H1 (cell line): ENCODE measurements around the gene AIPL1. TPM values are rescaled to one million over a fixed set of nuclear protein-coding genes. Genes with fewer than 3 reads are reported as not detected.

ENCODE experiments used
- CTCF ChIA-PET: fragments of 300-600 bp; sonication (Branson Sonifier 250); formaldehyde crosslinking; loops from one replicate; lab custom pipeline; 2021; ENCODE audit not compliant: partially characterized antibody; lab: Charles Lee
- POLR2A ChIA-PET: fragments of 300-600 bp; sonication (Branson Sonifier 250); formaldehyde crosslinking; loops from one replicate; lab custom pipeline; 2021; ENCODE audit warnings: inconsistent platforms; ENCODE audit not compliant: partially characterized antibody; lab: Charles Lee
- DNase-seq, 2 experiments: peaks; one replicate each; pipeline versions ENCODE4 v3.0.0 to v3.0.0-alpha.2; 2010 to 2022; ENCODE audit warnings: low spot score in 2 of 2, low read depth in 1 of 2, mixed read lengths in 1 of 2
- FAIRE-seq: peaks from 2 replicates; lab custom pipeline; 2011; peaks lifted over from hg19 to GRCh38; lab: Jason Lieb, UNC
- H2AFZ ChIP-seq: 2 replicates; pipeline ENCODE4 v1.8.1; 2012; ENCODE audit warnings: low read length, inconsistent platforms
- H2AK5ac ChIP-seq: 2 replicates; pipeline ENCODE4 v1.6.1; 2013; ENCODE audit warnings: low read depth, low read length
- H2BK120ac ChIP-seq: replicated peaks from 2 replicates; pipeline ENCODE3; 2013; ENCODE audit warnings: low read depth, low read length, inconsistent platforms
- H2BK12ac ChIP-seq: 2 replicates; pipeline ENCODE4 v1.6.1; 2013; ENCODE audit warnings: low read depth, low read length
- H2BK15ac ChIP-seq: 2 replicates; pipeline ENCODE4 v1.6.1; 2013; ENCODE audit warnings: low read length
- H2BK20ac ChIP-seq: 2 replicates; pipeline ENCODE4 v1.6.1; 2013; ENCODE audit warnings: low read length
- H2BK5ac ChIP-seq: 2 replicates; pipeline ENCODE4 v1.6.1; 2013; ENCODE audit warnings: low read depth, low read length
- H3K14ac ChIP-seq: 2 replicates; pipeline ENCODE4 v1.6.1; 2013; ENCODE audit warnings: inconsistent platforms; ENCODE audit not compliant: insufficient read length
- H3K18ac ChIP-seq: 2 replicates; pipeline ENCODE4 v1.6.1; 2013; ENCODE audit warnings: low read length; ENCODE audit errors: extremely low read depth
- H3K23ac ChIP-seq: 2 replicates; pipeline ENCODE4 v1.6.1; 2013; ENCODE audit warnings: inconsistent platforms; ENCODE audit not compliant: insufficient read length
- H3K23me2 ChIP-seq: 2 replicates; pipeline ENCODE4 v1.6.1; 2013; ENCODE audit warnings: low read depth, low read length
- H3K27ac ChIP-seq: 2 replicates; pipeline ENCODE4 v1.6.1; 2011; ENCODE audit warnings: low read depth, low read length, inconsistent platforms
- H3K27me3 ChIP-seq, 4 experiments: replicated peaks in 1 of 4; 1 replicate in 1 of 4; 2 replicates in 3 of 4; pipeline versions ENCODE4 v1.6.1 to v1.8.1; 2011 to 2013; ENCODE audit warnings: low read length in 3 of 4, mild to moderate bottlenecking in 3 of 4, inconsistent platforms in 2 of 4, mixed read lengths in 2 of 4, moderate library complexity in 1 of 4; ENCODE audit not compliant: control insufficient read depth in 3 of 4, insufficient read depth in 3 of 4; ENCODE audit errors: extremely low read depth in 1 of 4
- H3K36me3 ChIP-seq, 4 experiments: 2 replicates each; pipeline versions ENCODE4 v1.6.1 to v1.8.1; 2011 to 2013; ENCODE audit warnings: mild to moderate bottlenecking in 4 of 4, low read length in 3 of 4, moderate library complexity in 2 of 4, control low read depth in 1 of 4, inconsistent platforms in 1 of 4; ENCODE audit not compliant: insufficient read depth in 4 of 4, control insufficient read depth in 2 of 4
- H3K4ac ChIP-seq: replicated peaks from 2 replicates; pipeline ENCODE3; 2013; ENCODE audit warnings: low read length, low read depth, mixed read lengths, inconsistent platforms; ENCODE audit not compliant: insufficient read length
- H3K4me1 ChIP-seq, 4 experiments: replicated peaks in 1 of 4; 1 replicate in 1 of 4; 2 replicates in 3 of 4; pipeline versions ENCODE4 v1.6.1 to v1.8.1; 2011 to 2013; ENCODE audit warnings: low read length in 3 of 4, inconsistent platforms in 2 of 4, mixed read lengths in 1 of 4; ENCODE audit not compliant: insufficient read depth in 4 of 4, control insufficient read depth in 3 of 4
- H3K4me2 ChIP-seq, 2 experiments: 2 replicates each; pipeline versions ENCODE4 v1.6.1 to v1.8.1; 2011 to 2013; ENCODE audit warnings: low read depth in 2 of 2, low read length in 2 of 2, control low read depth in 1 of 2, inconsistent platforms in 1 of 2, mild to moderate bottlenecking in 1 of 2; ENCODE audit not compliant: insufficient read depth in 1 of 2
- H3K4me3 ChIP-seq, 4 experiments: fragments of 200-600, 300-600 bp in 1 of 4; sonication (generic), shearing (Covaris generic), sonication (Bioruptor Twin) in 1 of 4; 2 replicates each; pipeline versions ENCODE4 v1.5.1 to v1.8.1; 2011 to 2016; ENCODE audit warnings: low read length in 4 of 4, low read depth in 3 of 4, control low read depth in 2 of 4, inconsistent platforms in 2 of 4, mild to moderate bottlenecking in 2 of 4, mixed read lengths in 1 of 4, moderate library complexity in 1 of 4; ENCODE audit not compliant: insufficient read depth in 2 of 4; ENCODE audit errors: extremely low read depth in 1 of 4
- H3K56ac ChIP-seq: replicated peaks from 2 replicates; pipeline ENCODE3; 2013; ENCODE audit warnings: low read depth, mild to moderate bottlenecking, mixed read lengths, low read length, inconsistent platforms; ENCODE audit not compliant: insufficient read length
- H3K79me1 ChIP-seq: 2 replicates; pipeline ENCODE4 v1.6.1; 2013; ENCODE audit warnings: low read depth, low read length, control low read depth
- H3K79me2 ChIP-seq, 2 experiments: 2 replicates each; pipeline versions ENCODE4 v1.6.1 to v1.8.1; 2012 to 2013; ENCODE audit warnings: low read length in 2 of 2, mild to moderate bottlenecking in 2 of 2, inconsistent platforms in 1 of 2; ENCODE audit not compliant: insufficient read depth in 2 of 2, control insufficient read depth in 1 of 2
- H3K9ac ChIP-seq, 4 experiments: replicated peaks in 1 of 4; 1 replicate in 1 of 4; 2 replicates in 3 of 4; pipeline versions ENCODE4 v1.6.1 to v1.8.1; 2011 to 2013; ENCODE audit warnings: low read depth in 3 of 4, low read length in 3 of 4, control low read depth in 2 of 4, mild to moderate bottlenecking in 2 of 4, moderate library complexity in 2 of 4, inconsistent platforms in 1 of 4; ENCODE audit errors: extremely low read depth in 1 of 4
- H3K9me3 ChIP-seq, 2 experiments: 2 replicates each; pipeline versions ENCODE4 v1.6.1 to v1.8.1; 2012 to 2013; ENCODE audit warnings: mild to moderate bottlenecking in 2 of 2, moderate library complexity in 2 of 2, control low read depth in 1 of 2, inconsistent platforms in 1 of 2, low read depth in 1 of 2, low read length in 1 of 2, mixed read lengths in 1 of 2; ENCODE audit not compliant: insufficient read depth in 2 of 2
- H4K20me1 ChIP-seq, 2 experiments: replicated peaks in 1 of 2; 2 replicates each; pipeline versions ENCODE3 to v1.8.1; 2011 to 2013; ENCODE audit warnings: inconsistent platforms in 2 of 2, low read length in 2 of 2, mild to moderate bottlenecking in 1 of 2; ENCODE audit not compliant: insufficient read depth in 2 of 2, control insufficient read depth in 1 of 2
- H4K5ac ChIP-seq: 2 replicates; pipeline ENCODE4 v1.6.1; 2013; ENCODE audit warnings: low read length, low read depth, mixed read lengths, inconsistent platforms; ENCODE audit not compliant: insufficient read length
- H4K8ac ChIP-seq: 2 replicates; pipeline ENCODE4 v1.8.0; 2013; ENCODE audit warnings: mild to moderate bottlenecking, moderate library complexity, low read length, inconsistent platforms; ENCODE audit not compliant: insufficient read depth; ENCODE audit errors: extremely low read depth
- H4K91ac ChIP-seq: replicated peaks from 2 replicates; pipeline ENCODE3; 2013; ENCODE audit warnings: low read length, mixed read lengths, inconsistent platforms; ENCODE audit not compliant: insufficient read length
- BRCA1 ChIP-seq: IDR thresholded peaks from 2 replicates; pipeline ENCODE4 v1.6.1; 2012; ENCODE audit warnings: low read depth, low read length, improper control_type of control experiment
- CBX5 ChIP-seq: fragments of 300-800, 300-1000 bp; sonication (generic); IDR thresholded peaks from 2 replicates; pipeline ENCODE4 v1.7.1; 2016; ENCODE audit warnings: antibody characterized with exemption, low read length, low read depth
- FOSL1 ChIP-seq: IDR thresholded peaks from 2 replicates; pipeline ENCODE4 v1.6.1; 2011; ENCODE audit warnings: mild to moderate bottlenecking, low read depth, low read length, moderate library complexity; ENCODE audit not compliant: insufficient read depth
- KDM4A ChIP-seq: IDR thresholded peaks from one replicate; pipeline ENCODE4 v1.7.1; 2012; ENCODE audit warnings: low read depth, mild to moderate bottlenecking, moderate library complexity, low read length, inconsistent platforms; ENCODE audit not compliant: severe bottlenecking
- RAD21 ChIP-seq, 2 experiments: IDR thresholded peaks in 1 of 2; conservative IDR thresholded peaks in 1 of 2; 2 replicates each; pipeline ENCODE4 v1.6.1; 2011; ENCODE audit warnings: low read depth in 2 of 2, low read length in 2 of 2, improper control_type of control experiment in 1 of 2, inconsistent platforms in 1 of 2, mild to moderate bottlenecking in 1 of 2, moderate library complexity in 1 of 2
- SIRT6 ChIP-seq: IDR thresholded peaks from one replicate; pipeline ENCODE4 v1.7.1; 2012; ENCODE audit warnings: low read length, inconsistent platforms
- SIX5 ChIP-seq: IDR thresholded peaks from 2 replicates; pipeline ENCODE4 v1.6.1; 2011; ENCODE audit warnings: mild to moderate bottlenecking, low read depth, low read length
- SRF ChIP-seq: IDR thresholded peaks from 2 replicates; pipeline ENCODE4 v1.6.1; 2011; ENCODE audit warnings: mild to moderate bottlenecking, low read depth, low read length, moderate library complexity
- TBP ChIP-seq: IDR thresholded peaks from 2 replicates; pipeline ENCODE4 v1.6.1; 2011; ENCODE audit warnings: low read depth, low read length, improper control_type of control experiment
- ZNF274 ChIP-seq: IDR thresholded peaks from 2 replicates; pipeline ENCODE4 v1.7.0; 2012; ENCODE audit warnings: low read length, borderline replicate concordance; ENCODE audit errors: extremely low read depth
- WGBS, 2 experiments: shearing (Covaris generic) in 1 of 2; methylation state at CpG; one replicate each; pipeline versions ENCODE4 v1.1.6 to v1.1.7; 2013 to 2015; ENCODE audit warnings: low lambda C conversion rate in 2 of 2, mixed read lengths in 2 of 2, inconsistent platforms in 1 of 2, low coverage in 1 of 2, missing lambda C conversion rate in 1 of 2; ENCODE audit not compliant: insufficient replicate concordance in 2 of 2, insufficient coverage in 1 of 2, insufficient read length in 1 of 2; ENCODE audit errors: extremely low coverage in 1 of 2, missing lambda C conversion rate in 1 of 2; 5-methylcytosine and 5-hydroxymethylcytosine counted together
- polyA plus RNA-seq, 7 experiments: library from polyadenylated mRNA; depleted of rRNA in 3 of 7; stranded (reverse) in 5 of 7; unstranded in 2 of 7; fragments of >200 nt in 5 of 7; fragments of 200-250 nt in 2 of 7; gene quantifications; 1 replicate in 5 of 7; 2 replicates in 1 of 7; 4 replicates in 1 of 7; pipeline versions ENCODE4 v1.2.1 to v1.2.3, GENCODE V29; 2011 to 2013; ENCODE audit warnings: missing spikeins in 2 of 7, mixed read lengths in 2 of 7
- total RNA-seq: library from RNA; stranded (reverse); fragmentation: NEBNext Ultra II Directional; extraction: Animal tissue kit (Norgen Biotek cat#: 25700); gene quantifications from 2 replicates; pipeline ENCODE4 v1.2.1, GENCODE V29; 2021

AIPL1 gene
- total and polyA plus RNA-seq, 2 of the 8 experiments (the other 6 are each of a cell fraction or from before 2014, with no cell fraction given), result 0.56 to 0.71 TPM

GRCh38 chr17:6388416-6388815 lies 46.5 kb downstream of the AIPL1 start:
- Histone ChIP-seq H3K36me3 (no peaks in the 10 kb centered on the region), H4K8ac (no peak overlapping the region), H3K18ac (no peak overlapping the region), H3K23ac (no peak overlapping the region), H3K9ac (no peak overlapping the region), H2BK15ac (no peak overlapping the region), H3K4ac (no peak overlapping the region), H3K79me1 (no peaks in the 10 kb centered on the region), H3K56ac (no peak overlapping the region), H3K4me2 (no peak overlapping the region), H2AFZ (no peak overlapping the region), H4K91ac (no peak overlapping the region), H3K27me3 (no peaks in the 10 kb centered on the region), H3K14ac (no peak overlapping the region), H3K9me3 (no peaks in the 10 kb centered on the region), H2BK120ac (no peak overlapping the region), H3K27ac (no peak overlapping the region), H2BK12ac (no peak overlapping the region), H3K4me1 (peaks cover 0 to under 1% (median 0%) of the 10 kb centered on the region in 4 experiments; a peak in 2 of 7 replicates), H2BK5ac (no peak overlapping the region), H4K20me1 (no peaks in the 10 kb centered on the region), H3K23me2 (no peaks in the 10 kb centered on the region), H2AK5ac (no peak overlapping the region), H2BK20ac (no peak overlapping the region), H4K5ac (no peak overlapping the region), H3K79me2 (no peaks in the 10 kb centered on the region), H3K4me3 (no peak overlapping the region)
- ChIA-PET CTCF (no interaction called here), POLR2A (no interaction called here)
- no peak for FAIRE-seq
- 97% methylated on average over 11 of the region's 11 CpGs; no CpG with 5 or more reads in 1 of the 2 experiments for WGBS, 2 experiments
- no peak for DNase-seq
- TF ChIP-seq BRCA1 (no peak), KDM4A (no peak), SIRT6 (no peak), SRF (no peak), TBP (no peak), RAD21 (IDR thresholded peaks at IDR 0.05 in 1 of 2, conservative IDR thresholded peaks at IDR 0.05 in 1 of 2; ENCODE audit: low read depth in 2 of 2, low read length in 2 of 2) (no peak), SIX5 (no peak), FOSL1 (no peak), CBX5 (no peak), ZNF274 (no peak)
